IMR-90 (cell line): Measurements from ENCODE around the gene TJAP1.

Source experiments
- BHLHE40 ChIP-seq: fragments of 150-350 bp; IDR thresholded peaks from 2 replicates; pipeline ENCODE4 v1.6.1; 2016; ENCODE audit warnings: mild to moderate bottlenecking, low read depth, low read length
- CEBPB ChIP-seq: IDR thresholded peaks from 2 replicates; pipeline ENCODE4 v1.6.1; 2012; ENCODE audit warnings: low read depth, low read length, improper control_type of control experiment
- CTCF ChIP-seq: conservative IDR thresholded peaks from 2 replicates; pipeline ENCODE4 v1.5.1; 2012; ENCODE audit warnings: mild to moderate bottlenecking, low read depth, low read length, improper control_type of control experiment
- FOS ChIP-seq: fragments of 150-350 bp; IDR thresholded peaks from 2 replicates; pipeline ENCODE4 v1.6.1; 2016; ENCODE audit warnings: low read depth, low read length
- MAFK ChIP-seq: IDR thresholded peaks from 2 replicates; pipeline ENCODE4 v1.6.1; 2012; ENCODE audit warnings: low read depth, low read length, improper control_type of control experiment
- POLR2A ChIP-seq: IDR thresholded peaks from 2 replicates; pipeline ENCODE4 v1.6.1; 2012; ENCODE audit warnings: mild to moderate bottlenecking, low read depth, low read length
- RCOR1 ChIP-seq: IDR thresholded peaks from 2 replicates; pipeline ENCODE4 v1.6.1; 2012; ENCODE audit warnings: mild to moderate bottlenecking, low read length, improper control_type of control experiment; ENCODE audit not compliant: insufficient replicate concordance
- SMC3 ChIP-seq: fragments of 150-350 bp; IDR thresholded peaks from 2 replicates; pipeline ENCODE4 v1.6.1; 2016; ENCODE audit warnings: low read depth, mild to moderate bottlenecking, antibody characterized with exemption, low read length, moderate library complexity
- TF ChIP-seq, protein P1 (sequence below): fragments of 150-350 bp; IDR thresholded peaks from 2 replicates; pipeline ENCODE4 v1.6.1; 2017; ENCODE audit warnings: mild to moderate bottlenecking, antibody characterized with exemption, low read length, low read depth
- TF ChIP-seq, protein P2 (sequence below): fragments of 150-350 bp; IDR thresholded peaks from 2 replicates; pipeline ENCODE4 v1.6.1; 2016; ENCODE audit warnings: low read depth, mild to moderate bottlenecking, low read length, moderate library complexity, borderline replicate concordance

DNA sequence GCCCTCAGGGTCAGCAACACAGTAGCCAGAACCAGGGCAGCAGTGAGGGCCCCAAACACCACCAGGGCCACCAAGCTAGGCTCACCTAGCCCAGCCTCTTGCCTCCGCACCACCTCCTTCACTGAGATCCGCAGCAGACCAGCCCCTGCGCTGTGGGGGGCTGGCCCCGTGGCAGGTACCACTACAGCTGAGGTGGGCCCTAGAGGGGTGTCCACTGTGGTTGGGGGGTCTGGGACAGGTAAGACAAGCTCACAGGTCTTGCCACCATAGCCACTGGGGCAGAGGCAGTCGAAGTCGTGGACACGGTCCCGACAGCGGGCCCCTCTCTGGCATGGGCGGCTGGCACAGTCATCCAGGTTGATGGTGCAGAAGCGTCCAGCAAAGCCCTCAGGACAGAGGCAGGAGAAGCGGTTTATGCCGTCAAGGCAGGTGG is 26.7 kb upstream of the TJAP1 start:
- TF ChIP-seq POLR2A (no peak), SMC3 (no peak), CTCF (no peak), FOS (no peak), RCOR1 (no peak), CEBPB (no peak), BHLHE40 (no peak), MAFK (no peak)
- TF ChIP-seq, protein P1, sequence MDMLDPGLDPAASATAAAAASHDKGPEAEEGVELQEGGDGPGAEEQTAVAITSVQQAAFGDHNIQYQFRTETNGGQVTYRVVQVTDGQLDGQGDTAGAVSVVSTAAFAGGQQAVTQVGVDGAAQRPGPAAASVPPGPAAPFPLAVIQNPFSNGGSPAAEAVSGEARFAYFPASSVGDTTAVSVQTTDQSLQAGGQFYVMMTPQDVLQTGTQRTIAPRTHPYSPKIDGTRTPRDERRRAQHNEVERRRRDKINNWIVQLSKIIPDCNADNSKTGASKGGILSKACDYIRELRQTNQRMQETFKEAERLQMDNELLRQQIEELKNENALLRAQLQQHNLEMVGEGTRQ = no peak
- TF ChIP-seq, protein P2, sequence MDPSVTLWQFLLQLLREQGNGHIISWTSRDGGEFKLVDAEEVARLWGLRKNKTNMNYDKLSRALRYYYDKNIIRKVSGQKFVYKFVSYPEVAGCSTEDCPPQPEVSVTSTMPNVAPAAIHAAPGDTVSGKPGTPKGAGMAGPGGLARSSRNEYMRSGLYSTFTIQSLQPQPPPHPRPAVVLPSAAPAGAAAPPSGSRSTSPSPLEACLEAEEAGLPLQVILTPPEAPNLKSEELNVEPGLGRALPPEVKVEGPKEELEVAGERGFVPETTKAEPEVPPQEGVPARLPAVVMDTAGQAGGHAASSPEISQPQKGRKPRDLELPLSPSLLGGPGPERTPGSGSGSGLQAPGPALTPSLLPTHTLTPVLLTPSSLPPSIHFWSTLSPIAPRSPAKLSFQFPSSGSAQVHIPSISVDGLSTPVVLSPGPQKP = no peak
